ENCODE data around the gene PLXND1. TPM values are rescaled to one million over a fixed set of nuclear protein-coding genes. Genes with fewer than 3 reads are reported as not detected.
A peak's percentile ranks its signal among the peaks of the same experiment; 100 is the strongest.
"Not testable (repeated sequence)": the region's sequence is repeated elsewhere in the genome, so short reads cannot be mapped to it uniquely, and the experiment has no call there.

Gene PLXND1
- total RNA-seq, 1 experiment from 2014 or later = 12.1 TPM

GRCh38 chr3:129614927-129615363 is 8.5 kb upstream of the PLXND1 start:
- no peak for DNase-seq (ENCODE audit: low read depth)

- DNase-seq (ENCODE audit: low read depth) = no peak
Observed at GRCh38 chr3:129614435-129614834, 8.0 kb upstream of the PLXND1 start.

GRCh38 chr3:129613367-129613740 is 6.9 kb upstream of the PLXND1 start:
- no peak for DNase-seq (ENCODE audit: low read depth)

DNA sequence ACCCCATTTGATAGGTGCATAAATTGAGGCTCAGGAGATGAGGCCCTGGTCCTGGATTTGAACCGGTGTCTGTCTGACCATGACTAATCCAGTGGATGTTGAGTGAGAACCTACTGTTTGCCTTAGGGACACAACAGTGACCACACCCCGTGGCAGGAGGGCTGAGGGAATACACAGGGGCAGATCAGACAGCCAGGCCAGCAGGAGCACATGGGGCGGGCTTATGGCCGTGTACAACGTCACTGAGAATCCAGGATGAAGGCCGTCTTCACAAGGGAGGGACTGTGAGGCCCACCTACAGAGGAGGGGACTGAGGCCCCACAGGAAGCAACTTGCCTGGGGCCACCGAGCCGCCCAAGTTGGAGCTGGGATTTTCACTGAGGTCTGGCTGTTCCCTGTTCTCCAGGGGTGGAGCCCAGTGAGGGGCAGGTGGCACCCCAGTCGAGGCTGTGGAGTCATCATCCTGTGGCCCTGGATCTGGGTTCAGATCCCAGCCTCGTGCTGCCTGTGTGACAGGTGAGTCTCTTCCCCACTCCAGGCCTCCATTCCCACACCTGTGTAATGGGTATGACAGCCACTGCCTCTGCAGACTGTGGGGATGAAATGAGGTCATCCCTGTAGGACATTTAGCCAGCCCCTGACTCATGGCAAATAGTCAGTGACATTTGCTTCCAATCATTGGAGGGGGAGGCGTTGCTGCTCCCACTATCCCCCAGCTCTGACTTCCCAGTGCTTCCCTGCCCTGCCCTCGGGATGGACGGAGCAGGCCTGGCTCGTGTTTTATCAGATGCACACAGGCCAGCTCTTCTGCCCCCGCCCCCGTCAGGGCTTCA is 6.3 kb upstream of the PLXND1 start:
- peak; percentile 63 for DNase-seq (ENCODE audit: low read depth)

- peak; percentile 56 for DNase-seq (ENCODE audit: low read depth)
Observed at GRCh38 chr3:129611812-129612533, 5.5 kb upstream of the PLXND1 start.

DNA sequence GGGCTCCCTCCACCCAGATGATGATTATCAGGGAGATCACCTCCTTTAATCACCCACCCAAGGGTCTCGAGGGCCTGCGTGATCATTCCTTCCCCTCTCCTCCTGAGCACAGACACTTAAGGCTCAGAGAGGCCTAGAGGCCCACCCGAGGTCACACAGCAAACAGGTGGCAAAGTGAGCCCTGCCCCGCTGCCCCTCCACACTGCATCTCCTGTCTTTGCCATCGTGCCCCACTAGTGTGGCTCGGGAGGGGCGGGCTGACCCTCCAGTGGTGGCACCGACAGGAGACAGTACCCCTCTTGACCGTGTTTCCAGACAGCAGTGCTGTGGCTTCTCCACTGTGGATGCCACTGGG is 4.9 kb upstream of the PLXND1 start:
- DNase-seq (ENCODE audit: low read depth) = no peak

DNA sequence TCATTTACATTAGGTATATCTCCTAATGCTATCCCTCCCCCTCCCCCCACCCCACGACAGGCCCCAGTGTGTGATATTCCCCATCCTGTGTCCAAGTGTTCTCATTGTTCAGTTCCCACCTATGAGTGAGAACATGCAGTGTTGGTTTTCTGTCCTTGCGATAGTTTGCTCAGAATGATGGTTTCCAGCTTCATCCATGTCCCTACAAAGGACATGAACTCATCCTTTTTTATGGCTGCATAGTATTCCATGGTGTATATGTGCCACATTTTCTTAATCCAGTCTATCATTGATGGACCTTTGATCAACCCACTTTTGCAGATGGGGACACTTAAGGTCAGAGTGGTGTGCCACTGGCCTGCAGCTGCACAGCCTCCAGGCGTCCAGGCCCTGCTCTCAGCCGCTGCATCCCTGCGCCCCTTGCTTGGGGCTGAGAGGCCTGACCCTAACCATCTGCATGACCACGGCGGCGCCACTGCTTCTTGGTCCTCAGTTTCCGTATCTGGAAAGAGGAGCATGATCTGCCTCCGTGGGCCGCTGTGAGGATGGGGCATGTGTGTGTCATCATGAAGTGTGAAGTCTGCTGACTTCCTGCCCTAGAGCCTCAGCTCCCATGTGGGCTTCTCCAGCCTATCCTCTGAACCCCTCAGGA is 4.4 kb upstream of the PLXND1 start:
- not testable (repeated sequence) for DNase-seq (ENCODE audit: low read depth)

- DNase-seq (ENCODE audit: low read depth) = no peak
Observed at GRCh38 chr3:129610276-129610675, 3.8 kb upstream of the PLXND1 start.

- peak; percentile 63 for DNase-seq (ENCODE audit: low read depth)
Observed at GRCh38 chr3:129609591-129610182, 3.2 kb upstream of the PLXND1 start.

DNA sequence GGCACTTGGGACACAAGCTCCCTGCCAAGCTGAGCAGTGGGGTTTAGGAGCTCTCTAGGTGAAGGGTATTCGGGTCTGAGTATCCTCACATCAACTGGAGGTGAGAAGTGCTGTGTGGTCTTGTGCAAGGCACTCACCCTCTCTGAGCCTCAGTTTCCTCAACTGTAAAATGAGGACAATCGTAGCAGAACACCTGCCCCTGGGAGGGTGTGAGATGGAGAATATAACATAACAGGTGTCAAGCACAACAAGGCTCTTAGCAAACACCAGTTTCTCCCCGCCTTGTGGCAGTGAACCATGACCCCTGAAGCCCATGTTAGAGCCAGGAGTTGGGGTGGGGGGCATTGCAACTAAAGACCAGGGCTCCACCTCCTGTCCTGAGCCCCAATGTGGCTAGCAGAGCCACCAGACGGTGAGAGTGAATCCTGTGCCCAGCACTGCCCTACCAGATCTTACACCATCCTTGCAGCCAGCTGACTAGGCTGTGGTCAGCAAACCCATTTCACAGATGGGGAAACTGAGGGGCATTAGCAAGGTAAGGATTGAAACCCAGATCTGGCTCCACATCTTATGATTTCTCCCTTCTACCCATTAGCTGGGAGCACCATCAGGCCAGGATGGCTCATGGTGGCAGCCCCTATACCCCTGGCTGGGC is 2.6 kb upstream of the PLXND1 start:
- DNase-seq (ENCODE audit: low read depth) = no peak

GRCh38 chr3:129608087-129608935 is 1.8 kb upstream of the PLXND1 start:
- DNase-seq (ENCODE audit: low read depth) = peak; percentile 73

GRCh38 chr3:129607391-129608068 is 1.1 kb upstream of the PLXND1 start:
- DNase-seq (ENCODE audit: low read depth) = no peak

GRCh38 chr3:129605922-129606635 is 397 bp downstream of the PLXND1 start:
- DNase-seq (ENCODE audit: low read depth) = peak; percentile 67

- DNase-seq (ENCODE audit: low read depth) = peak; percentile 76
Observed at GRCh38 chr3:129605203-129605921, 1.1 kb downstream of the PLXND1 start.

- DNase-seq (ENCODE audit: low read depth) = no peak
Observed at GRCh38 chr3:129604767-129605166, 1.7 kb downstream of the PLXND1 start.

- DNase-seq (ENCODE audit: low read depth) = no peak
Observed at GRCh38 chr3:129603991-129604749, 2.3 kb downstream of the PLXND1 start.

- no peak for DNase-seq (ENCODE audit: low read depth)
Observed at GRCh38 chr3:129603561-129603942, 2.9 kb downstream of the PLXND1 start.

All from Daoy (cell line).